NCI-H460 (cell line): ENCODE measurements around the gene FAM83D. TPM values are rescaled to one million over a fixed set of nuclear protein-coding genes. Genes with fewer than 3 reads are reported as not detected.

Experiments
- DNase-seq: peaks from one replicate; pipeline ENCODE4 v3.0.0-alpha.2; 2016; ENCODE audit warnings: low read depth; ENCODE audit errors: extremely low read depth
- total RNA-seq: library from RNA; depleted of rRNA; stranded (reverse); fragments of >200 nt; shearing (Covaris generic); gene quantifications from 2 replicates; pipeline ENCODE4 v1.2.3, GENCODE V29; 2014

The FAM83D gene
- total RNA-seq, 1 experiment from 2014 or later = 29.1 TPM

- DNase-seq = no peak
Observed at GRCh38 chr20:38894091-38894847, 31.9 kb upstream of the FAM83D start.

GRCh38 chr20:38895098-38895949 lies 30.9 kb upstream of the FAM83D start:
- no peak for DNase-seq

GRCh38 chr20:38896009-38896594 lies 30.1 kb upstream of the FAM83D start:
- no peak for DNase-seq

DNA sequence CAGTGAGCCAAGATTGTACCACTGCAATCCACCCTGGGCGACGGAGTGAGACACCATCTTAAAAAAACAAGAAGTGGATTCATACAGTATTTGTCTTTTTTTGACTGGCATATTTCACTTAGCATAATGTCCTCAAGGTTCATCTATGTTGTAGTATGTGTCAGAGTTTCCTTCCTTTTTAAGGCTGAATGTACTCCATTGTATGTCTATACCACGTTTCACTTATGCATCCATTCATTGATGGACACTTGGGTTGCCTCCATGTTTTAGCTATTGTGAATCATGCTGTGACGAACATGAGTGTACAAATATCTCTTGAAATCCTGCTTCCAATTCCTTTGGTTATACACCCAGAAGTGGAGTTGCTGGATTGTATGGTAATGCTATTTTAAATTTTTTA lies 28.9 kb upstream of the FAM83D start:
- DNase-seq = no peak

DNA sequence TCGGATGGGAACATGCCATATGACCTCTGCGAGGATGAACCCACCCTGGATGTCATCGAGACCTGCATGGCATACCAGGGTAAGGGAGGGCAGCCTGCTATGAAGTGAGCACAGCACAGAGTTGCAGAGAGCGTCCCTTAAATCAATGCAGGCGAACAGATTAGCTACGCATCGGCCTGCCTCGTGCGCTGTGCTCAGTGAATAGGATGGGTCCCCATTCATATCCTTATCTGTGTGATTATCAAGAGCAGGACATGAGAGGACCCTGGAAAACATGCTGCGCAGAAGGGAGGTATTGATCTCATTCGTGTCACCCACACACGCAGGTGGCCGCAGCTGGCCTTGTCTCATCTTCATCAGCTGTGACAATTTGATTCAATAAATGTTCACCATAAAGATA lies 25.6 kb upstream of the FAM83D start:
- DNase-seq = no peak

GRCh38 chr20:38902601-38903000 lies 23.6 kb upstream of the FAM83D start:
- DNase-seq = no peak

DNA sequence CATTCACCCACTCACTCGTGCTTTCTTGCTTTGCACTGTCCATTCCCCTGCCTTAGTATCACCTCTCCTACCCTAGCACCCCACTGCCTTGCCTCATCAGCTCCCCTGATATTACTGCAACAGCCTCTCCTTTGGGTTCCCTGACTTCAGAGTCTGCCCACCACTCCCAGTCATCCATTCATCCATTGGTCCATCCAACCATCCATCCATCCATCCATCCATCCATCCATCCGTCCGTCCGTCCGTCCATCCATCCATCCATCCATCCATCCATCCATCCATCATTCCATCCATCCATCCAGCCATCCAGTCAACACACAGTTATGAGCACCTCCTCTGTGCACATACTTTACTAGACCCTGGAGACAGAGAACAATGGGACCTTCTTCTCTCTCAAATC lies 22.9 kb upstream of the FAM83D start:
- DNase-seq = no peak

DNA sequence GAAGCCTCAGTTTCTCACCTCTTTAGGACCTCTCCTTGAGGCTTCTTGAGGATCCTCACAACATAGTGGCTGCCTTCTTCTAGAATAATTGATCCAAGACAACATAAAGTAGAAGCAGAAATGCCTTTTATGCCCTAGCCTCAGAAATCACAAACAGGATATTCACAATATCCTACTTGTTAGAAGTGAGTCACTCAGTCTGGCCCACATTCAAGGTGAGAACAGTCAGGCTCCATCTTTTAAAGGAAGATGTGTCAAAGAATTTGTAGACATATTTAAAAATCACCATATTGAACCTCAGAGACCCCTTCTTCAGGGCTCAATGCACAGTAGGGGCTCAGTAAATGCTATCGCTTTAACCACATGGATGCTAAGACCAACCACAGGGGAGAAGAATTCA lies 20.8 kb upstream of the FAM83D start:
- DNase-seq = no peak

DNA sequence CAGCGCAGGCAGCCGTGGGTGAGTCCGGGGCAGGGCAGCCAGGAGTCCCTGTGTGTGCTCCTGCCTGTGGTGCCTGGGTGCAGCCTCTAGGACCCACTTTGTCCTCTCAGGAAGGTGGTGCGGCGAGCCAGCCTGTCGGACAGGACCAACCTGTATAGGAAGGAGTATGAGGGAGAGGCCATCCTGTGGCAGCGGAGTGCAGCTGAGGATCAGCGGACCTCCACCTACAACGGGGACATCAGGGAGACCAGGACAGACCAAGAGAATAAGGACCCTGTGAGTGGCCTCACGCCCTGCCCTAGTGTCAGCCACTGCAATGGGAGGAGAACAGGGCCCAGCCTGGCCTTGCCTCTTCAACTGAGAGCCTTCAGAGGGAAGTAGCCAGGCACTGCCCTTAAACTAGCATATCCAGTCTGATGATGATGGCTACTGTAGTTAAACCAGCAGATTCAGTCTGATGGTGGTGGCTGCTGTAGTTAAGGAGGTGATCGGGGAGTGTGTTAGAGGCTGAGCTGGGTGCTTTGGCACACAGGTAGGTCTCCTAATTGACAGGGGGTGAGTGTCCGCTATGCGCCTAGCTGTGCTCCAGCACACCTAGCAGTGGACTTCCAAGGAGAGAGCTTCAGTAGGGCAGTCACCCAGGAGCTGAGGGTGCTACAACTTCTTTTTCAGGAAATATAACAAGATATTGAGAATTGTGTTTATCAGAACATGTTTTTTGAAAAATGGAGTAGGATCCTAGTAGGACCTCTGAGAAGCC lies 18.1 kb upstream of the FAM83D start:
- no peak for DNase-seq

- DNase-seq = no peak
Observed at GRCh38 chr20:38915355-38915754, 10.9 kb upstream of the FAM83D start.

- no peak for DNase-seq
Observed at GRCh38 chr20:38917657-38918056, 8.6 kb upstream of the FAM83D start.

- no peak for DNase-seq
Observed at GRCh38 chr20:38918172-38918571, 8.0 kb upstream of the FAM83D start.

GRCh38 chr20:38919683-38920082 lies 6.5 kb upstream of the FAM83D start:
- no peak for DNase-seq

DNA sequence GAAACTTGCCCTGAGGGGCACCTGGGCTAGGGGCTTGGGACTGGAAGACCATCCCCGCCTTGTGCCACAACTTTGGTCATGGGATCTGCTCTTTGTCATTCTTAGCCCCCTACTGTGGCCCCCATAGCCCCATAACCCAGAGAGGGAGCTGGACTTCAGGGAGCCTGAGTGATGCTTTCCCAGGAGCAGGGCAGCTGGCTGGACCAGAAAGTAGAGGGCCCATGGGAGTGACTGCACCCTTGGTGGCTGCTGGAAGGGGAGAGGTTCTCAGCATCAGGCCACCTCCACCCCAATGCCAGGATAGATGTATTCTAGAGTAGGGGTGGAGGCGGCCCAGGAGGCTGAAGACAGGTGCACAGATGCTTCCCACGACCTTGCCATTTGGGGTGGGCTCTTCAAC lies 5.8 kb upstream of the FAM83D start:
- DNase-seq = no peak

GRCh38 chr20:38920851-38921250 lies 5.4 kb upstream of the FAM83D start:
- DNase-seq = no peak

DNA sequence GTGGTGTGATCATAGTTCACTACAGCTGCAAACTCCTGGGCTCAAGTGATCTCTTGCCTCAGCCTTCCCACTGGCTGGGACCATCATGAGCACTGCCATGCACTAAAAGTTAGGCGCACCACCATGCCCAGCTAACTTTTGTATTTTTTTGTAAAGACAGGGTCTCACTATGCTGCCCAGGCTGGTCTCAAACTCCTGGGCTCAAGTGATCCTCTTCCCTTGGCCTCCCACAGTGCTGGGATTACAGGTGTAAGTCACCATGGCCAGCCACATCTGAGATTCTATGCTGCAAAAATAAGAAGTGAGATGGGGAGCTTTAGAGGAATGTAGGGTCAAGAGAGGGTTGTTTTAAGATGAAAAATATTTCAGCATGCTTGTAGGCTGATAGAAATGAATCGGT lies 1.5 kb upstream of the FAM83D start:
- DNase-seq = no peak

DNA sequence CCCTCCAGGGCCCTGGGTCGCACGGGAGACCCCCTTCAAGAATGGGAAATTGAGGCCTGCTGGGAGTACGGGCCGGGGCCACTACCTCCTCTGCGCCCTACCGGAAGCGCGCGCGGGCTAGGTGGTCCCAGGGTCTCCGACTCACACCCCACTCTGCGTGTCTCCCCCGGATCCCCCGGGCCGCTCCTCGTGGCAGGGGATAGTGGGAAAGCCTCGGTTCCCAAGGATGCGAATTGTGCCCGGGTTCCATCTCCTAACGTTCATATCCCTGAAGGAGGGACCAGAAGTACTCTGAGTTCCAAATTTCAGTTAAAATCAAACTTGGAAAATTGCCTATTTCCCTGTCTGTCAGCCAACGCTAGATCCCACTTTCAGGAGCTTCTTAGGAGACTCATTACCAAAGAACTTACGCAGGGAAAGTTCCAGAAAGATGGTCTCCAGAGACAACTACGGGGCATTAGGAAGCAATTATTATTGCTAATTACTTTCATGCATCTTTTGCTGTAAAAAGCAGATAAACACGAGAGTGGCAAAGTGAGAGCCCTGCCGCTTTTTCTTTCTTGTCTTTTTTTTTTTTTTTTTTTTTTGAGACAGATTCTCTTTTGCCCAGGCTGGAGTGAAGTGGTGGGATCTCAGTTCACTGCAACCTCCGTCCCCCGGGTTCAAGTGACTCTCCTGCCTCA lies 858 bp downstream of the FAM83D start:
- no peak for DNase-seq

- no peak for DNase-seq
Observed at GRCh38 chr20:38927902-38928578, 1.8 kb downstream of the FAM83D start.

- DNase-seq = no peak
Observed at GRCh38 chr20:38930242-38930569, 4.0 kb downstream of the FAM83D start.

DNA sequence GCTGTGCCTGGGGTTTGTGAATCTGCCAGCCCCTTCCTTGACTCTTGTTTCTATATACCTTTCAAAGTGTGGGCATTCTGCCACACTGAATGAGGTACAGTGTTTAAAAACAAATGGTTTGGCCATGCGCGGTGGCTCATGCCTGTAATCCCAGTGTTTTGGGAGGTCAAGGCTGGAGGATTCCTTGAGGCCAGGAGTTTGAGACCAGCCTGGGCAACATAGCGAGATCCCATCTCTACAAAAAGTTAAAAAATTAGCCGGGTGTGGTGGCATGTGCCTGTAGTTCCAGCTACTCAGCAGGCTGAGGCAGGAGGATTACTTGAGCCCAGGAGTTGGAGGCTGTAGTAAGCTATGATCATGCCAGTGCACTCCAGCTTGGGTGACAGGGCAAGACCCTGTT lies 5.8 kb downstream of the FAM83D start:
- no peak for DNase-seq
